Measurements from ENCODE around the gene SLC9A5.

The SLC9A5 gene

DNA sequence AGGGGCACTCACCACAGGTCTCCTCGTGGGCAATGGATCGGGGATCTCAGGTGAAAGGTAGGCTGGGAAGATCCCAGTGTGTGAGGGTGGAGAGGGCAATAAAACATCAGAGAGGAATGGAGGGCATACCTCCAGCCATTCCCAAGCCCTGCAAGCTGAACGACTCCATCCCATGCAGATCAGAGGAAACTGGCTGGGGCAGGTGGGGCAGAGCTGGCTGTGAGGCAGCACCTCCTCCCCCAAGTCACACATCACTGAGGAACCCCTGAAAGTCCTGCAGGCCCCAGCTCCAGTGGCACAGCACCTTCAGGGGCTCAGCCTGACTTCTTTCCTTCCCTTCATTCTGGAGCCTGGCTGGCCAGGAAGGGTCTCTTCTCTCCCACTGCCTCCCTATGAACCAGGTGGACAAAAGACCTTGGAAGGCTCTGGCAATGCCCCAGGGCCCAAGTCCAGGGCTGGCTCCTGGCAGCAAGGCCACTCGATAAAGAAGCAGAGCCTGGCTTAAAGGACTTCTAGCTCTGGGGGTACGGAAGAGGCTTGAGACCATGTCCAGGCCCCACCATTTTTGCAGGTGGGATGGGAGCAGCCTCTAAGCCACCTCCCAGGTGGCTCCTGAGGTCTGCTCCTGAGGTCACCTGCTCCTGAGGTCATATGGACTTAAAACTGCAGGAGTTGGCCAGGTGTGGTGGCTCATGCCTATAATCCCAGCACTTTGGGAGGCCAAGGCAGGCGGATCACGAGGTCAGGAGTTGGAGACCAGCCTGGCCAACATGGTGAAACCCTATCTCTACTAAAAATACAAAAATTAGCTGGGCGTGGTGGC lies 35.4 kb upstream of the SLC9A5 start:
- no peak for DNase-seq

- no peak for DNase-seq
These were observed 33.1 kb upstream of the SLC9A5 start for GRCh38 chr16:67215706-67216105.

DNA sequence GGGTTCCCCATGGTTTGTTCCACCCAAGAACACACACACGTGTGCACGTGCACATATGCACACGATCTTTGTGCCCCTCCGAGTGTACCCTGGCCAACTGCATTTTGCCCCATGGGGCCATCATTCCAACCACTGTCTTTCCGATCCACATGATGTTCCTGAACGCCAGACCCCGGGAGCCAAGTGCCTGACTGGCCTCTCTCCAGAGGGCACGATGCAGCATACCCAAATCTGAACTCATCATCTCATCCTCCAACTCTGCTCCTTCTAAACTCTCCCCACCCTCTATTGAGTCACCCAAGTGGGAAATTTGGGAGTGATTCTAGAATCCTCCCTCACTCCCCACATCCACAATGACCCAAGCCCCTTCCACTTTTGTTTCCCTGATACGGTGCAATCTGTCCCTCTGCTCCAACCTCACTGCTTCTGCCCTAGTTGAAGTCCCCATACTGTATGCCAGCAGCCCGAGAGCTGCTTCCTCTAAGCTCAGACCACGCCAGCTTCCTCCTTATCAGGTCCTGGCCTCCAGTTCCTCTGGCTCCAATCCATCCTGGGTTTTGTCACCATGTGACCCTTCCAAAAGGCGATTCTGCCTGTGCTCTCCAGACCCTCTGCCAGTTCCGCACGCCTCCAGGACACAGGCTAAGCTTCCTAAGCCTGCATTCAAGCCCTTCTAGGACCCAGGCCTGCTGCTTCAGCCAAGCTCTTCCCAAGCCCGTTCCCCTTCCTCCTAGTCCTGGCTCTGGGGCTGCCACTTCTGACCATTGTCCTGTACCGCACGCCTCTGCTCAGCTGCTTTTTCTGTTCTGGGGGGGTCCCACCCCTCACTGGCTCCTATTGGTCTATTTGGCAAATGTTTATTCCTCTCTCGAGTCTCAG lies 31.9 kb upstream of the SLC9A5 start:
- DNase-seq = no peak

DNA sequence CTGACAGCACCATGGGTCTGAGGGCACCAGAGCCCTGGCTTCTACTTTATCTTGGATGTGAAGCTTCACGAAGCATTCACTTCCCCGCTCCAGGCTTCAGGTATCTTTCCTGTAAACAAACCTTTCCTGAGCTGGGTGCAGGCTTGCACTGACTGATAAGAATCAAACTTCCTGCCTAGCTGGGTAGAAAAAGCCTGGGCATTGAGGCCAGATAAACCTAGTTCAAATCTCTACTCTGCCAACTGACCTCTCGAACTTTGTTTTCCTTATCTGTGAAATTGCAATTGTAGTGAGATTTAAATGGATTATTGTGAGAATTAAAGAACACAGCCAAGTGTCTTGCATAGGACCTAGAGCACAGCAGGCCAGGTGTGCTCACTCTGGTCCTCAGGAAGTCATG lies 24.8 kb upstream of the SLC9A5 start:
- no peak for DNase-seq

DNA sequence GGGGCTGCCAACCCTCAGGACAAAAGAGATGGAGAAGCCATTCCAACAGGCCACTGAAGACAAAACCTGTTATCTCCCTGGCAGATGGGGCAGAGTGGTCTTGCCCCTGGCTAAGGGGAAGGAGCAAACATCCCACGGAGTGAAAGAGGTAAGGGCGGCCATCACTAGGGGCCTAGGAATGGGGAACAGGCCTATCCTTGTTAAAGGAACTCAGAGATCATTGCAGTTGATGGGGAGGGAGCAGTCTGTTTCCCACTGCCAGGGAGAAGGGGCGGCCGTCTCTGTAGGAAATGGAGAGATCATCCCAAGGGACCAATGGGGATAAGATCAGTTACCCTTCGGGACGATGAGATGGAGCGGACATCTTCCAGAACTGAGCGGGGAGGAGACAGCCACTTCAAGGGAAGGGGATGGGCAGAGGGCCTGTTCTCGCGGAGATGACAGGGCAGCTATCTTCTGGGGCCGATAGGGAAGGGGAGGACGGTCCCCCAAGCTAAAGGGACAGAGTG lies 22.4 kb upstream of the SLC9A5 start:
- no peak for DNase-seq

GRCh38 chr16:67226804-67227566 lies 21.8 kb upstream of the SLC9A5 start, which contains the start of gene TMEM208:
Gene TMEM208, plus strand, starts transcription at chr16:67227130. Its CDS starts 89 bp downstream, at chr16:67227219.
- DNase-seq = peak; percentile 99

DNA sequence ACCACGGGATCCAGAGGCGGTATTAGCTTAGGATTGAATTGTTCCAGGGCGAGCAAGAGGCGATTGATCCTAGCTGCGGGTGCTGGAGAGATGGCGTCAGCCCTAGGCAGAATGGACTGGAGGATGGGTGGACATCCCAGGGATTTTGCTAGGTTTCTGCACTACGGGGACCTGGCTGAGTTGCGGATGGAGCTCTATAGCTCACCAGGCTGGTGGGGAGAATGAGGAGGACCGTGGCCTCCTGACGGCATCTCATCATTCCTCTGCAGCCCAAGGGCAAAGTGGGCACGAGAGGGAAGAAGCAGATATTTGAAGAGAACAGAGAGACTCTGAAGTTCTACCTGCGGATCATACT lies 21.2 kb upstream of the SLC9A5 start:
- DNase-seq = no peak

DNA sequence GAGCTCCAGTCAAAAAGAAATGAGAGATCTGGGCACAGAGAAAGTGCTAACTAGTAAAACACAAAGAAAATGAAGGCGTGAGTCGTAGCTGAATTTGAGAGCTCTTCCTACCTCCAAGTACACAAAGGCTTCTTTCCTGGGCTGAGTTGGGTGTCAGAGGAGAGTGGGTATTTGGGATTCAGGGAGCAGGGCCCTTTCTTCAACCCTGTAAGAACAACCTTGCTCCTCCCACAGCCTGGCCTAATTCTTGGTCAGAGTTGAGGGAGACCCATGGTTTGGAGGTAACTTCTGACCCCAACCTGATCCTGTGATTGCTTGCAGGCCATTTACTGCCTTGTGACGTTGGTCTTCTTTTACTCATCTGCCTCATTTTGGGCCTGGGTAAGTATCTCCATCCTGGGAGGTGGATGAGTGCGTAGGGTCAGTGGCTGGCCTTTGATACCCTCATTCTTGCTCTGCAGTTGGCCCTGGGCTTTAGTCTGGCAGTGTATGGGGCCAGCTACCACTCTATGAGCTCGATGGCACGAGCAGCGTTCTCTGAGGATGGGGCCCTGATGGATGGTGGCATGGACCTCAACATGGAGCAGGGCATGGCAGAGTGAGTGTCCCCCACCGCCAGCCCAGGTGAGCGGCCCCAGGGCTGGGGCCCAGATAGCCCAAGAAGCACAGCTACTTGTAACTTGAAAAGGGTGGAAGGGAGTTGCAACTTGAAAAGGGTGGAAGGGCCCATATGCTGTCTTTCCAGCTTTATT lies 20.6 kb upstream of the SLC9A5 start:
- no peak for DNase-seq

DNA sequence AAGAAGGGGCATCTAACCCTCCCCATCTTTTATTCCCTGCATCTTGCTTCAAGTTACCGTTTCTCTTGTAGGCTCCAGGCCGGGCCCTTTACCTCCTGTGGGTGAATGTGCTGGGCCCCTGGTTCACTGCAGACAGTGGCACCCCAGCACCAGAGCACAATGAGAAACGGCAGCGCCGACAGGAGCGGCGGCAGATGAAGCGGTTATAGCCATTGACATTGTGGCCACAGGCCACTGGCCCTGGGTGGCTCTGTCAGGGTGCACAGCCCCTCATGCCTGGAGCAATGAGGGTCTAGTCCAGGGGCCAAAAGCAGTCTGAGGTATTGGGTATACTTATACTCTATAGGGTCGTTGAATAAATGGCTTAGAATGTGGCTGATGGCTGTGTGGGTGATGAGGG lies 19.9 kb upstream of the SLC9A5 start:
- DNase-seq = no peak

GRCh38 chr16:67229906-67230808 lies 18.6 kb upstream of the SLC9A5 start:
- no peak for DNase-seq

DNA sequence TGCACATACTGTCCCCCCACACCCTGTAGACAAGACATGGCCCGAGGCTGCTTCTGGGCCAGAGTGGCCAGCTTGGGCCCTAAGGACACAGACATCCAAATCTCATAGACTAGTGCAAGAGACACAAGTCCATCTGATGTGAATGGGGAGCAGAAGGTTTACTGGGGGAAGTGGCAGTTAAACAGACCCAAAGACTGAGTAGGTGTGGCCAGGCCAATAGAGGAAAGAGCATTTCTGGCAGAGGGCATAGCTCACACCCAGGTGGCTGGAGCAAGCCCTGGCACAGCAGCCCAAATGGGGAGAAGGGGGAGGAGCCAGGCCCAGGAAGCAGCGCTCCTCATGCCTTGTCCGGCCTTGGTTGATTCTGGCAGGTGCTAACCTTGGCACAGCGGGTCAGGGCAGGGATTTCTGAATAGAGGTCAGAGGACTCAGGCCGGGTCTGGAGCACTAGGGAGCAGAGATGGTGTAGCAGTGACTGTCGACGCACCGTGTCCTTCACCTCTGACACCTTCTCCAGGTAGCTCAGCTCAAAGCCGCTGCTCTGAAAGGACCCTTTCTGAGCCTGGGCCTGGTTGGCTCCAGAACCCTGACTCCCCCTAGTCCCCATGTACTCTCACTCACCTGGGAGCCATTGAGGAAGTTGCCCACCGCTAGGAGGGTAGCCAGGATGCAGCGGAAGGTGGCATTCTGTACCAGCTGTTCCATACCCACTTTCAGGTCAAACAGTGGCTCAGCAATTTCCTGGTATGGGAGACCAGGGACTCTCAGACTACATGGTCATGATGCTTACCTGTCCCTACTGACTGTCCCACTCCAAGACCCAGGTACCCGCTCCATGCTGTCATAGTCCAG lies 17.7 kb upstream of the SLC9A5 start:
- DNase-seq = no peak

DNA sequence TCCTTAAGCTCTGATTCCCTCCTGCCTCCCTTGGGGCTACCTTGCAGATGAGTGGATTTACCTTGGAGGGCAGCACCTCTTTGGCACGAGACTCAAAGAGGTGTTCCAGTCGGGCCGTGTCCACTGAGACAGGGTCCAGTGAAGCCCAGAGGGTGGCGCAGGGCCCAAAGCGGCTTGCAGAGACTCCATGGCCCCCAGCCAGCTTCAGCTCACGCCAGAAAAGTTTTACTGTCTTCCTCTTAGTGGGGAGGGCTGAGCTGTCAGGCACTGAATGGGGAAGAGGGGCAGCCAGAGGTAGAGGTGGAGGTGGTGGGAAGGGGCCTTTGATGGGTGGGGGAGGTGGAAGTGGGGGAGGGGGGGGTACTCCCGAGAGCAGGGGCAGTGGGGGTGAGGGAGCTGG lies 15.2 kb upstream of the SLC9A5 start:
- no peak for DNase-seq

- no peak for DNase-seq
These were observed 14.6 kb upstream of the SLC9A5 start for GRCh38 chr16:67234180-67234597.

- no peak for DNase-seq
These were observed 12.8 kb upstream of the SLC9A5 start for GRCh38 chr16:67235816-67236562.

DNA sequence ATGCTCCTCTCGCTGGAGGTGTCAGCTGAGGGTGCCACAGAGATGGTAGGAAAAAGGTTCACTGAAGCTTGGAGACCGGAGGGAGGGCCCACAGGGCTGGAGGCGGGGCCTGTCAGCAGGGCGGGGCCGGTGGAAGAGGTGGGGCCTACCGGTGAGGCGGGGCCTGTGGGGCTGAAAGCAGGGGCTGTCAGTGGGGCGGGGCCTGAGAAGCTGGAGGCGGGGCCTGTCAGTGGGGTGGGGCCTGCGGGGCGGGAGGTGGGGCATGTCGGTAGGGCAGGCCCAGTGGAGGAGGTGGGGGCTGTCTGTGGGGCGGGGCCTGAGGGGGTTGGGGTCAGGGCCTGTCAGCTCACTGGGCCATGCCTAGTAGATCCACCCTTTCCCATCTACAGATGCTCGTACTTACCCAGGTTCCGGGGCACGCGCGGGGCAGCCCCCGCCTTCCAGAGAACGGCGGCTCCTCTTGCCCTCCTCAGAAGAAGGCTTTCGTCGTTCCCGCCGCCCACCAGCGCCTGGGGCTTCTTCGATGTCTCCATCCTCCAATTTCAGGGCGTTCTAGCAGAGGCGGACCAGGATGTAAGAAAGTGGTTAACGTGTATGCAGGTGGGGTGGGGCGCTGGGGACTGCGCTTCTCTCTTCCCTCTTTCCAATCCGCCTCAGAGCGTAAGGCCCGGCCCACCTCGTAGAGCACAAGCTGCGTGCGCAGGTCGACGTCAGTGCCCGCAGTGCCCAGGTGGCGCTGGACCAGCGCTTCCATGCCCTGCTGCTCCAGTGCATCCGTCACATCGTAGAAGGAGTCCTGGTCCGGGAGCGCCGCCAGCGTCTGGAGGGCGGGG lies 12.0 kb upstream of the SLC9A5 start:
- DNase-seq = peak; percentile 66

DNA sequence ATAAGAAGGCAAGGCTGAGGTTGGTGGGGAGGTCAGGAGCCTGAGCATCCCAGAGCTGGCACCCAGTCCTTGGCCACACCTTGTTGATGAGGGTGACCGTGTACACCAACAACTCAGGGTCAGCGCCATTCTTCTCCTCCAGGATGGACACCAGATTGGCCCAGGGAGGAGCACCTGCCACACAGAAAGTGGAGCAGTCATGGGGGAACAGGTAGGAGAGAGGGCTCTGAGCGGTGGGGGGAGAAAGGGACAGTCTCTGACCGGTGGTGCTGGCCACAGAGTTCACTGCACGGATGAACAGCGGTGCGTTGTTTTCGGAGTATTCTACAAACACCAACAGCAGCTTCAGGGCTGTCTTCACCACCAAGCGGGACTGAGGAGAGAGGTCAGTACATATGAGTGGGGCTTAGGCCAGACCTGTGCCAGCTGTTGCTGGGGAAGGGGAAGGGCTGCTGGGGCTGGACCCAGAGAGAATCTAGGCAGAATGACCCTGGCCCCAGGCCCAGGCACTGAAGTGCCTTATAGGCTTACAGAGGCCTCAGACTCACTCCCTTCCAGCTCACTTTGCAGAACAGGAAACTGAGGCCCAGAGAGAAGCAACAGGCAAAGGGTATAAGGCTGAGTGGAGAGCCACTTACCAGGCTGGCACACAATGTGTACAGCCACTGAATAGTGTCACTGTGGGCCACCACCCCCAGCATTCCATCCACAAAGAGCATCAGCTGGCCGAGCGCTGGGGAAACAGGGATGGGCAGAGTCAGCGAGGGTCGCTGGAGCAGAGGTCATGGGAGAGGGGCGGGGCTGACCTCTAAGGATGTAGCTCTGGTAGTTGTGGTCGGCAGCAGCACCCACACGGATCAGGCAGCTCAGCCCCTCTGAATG lies 11.1 kb upstream of the SLC9A5 start:
- DNase-seq = no peak

GRCh38 chr16:67238278-67238575 lies 10.6 kb upstream of the SLC9A5 start:
- no peak for DNase-seq

Measured in fibroblast of skin of scalp (primary cell).